HG02852 (cell line): ENCODE results near the gene PNPLA8.
A peak's percentile ranks its signal among the peaks of the same experiment; 100 is the strongest.
"Not testable (repeated sequence)": the region's sequence is repeated elsewhere in the genome, so short reads cannot be mapped to it uniquely, and the experiment has no call there.

Source experiments
- ATAC-seq: cut with Tn5 transposase; IDR thresholded peaks from one replicate; pipeline ENCODE4 v1.9.1; 2021; ENCODE audit warnings: mild to moderate bottlenecking, moderate library complexity; ENCODE audit not compliant: unreplicated experiment

PNPLA8 gene

GRCh38 chr7:108529341-108529740 lies 3.4 kb upstream of the PNPLA8 start:
- no peak for ATAC-seq

GRCh38 chr7:108528183-108528712 lies 2.3 kb upstream of the PNPLA8 start:
- no peak for ATAC-seq

- no peak for ATAC-seq
These were observed 758 bp upstream of the PNPLA8 start for GRCh38 chr7:108526768-108527017.

- peak; percentile 51 for ATAC-seq
These were observed 479 bp downstream of the PNPLA8 start for GRCh38 chr7:108525327-108525984.

- ATAC-seq: no peak
These were observed 3.2 kb downstream of the PNPLA8 start for GRCh38 chr7:108522780-108523179.

- no peak for ATAC-seq
These were observed 8.0 kb downstream of the PNPLA8 start for GRCh38 chr7:108517951-108518350.

- ATAC-seq: no peak
These were observed 10.3 kb downstream of the PNPLA8 start for GRCh38 chr7:108515630-108516029.

- no peak for ATAC-seq
These were observed 10.9 kb downstream of the PNPLA8 start for GRCh38 chr7:108515013-108515412.

- no peak for ATAC-seq
These were observed 14.0 kb downstream of the PNPLA8 start for GRCh38 chr7:108511939-108512338.

GRCh38 chr7:108504576-108504975 lies 21.4 kb downstream of the PNPLA8 start:
- not testable (repeated sequence) for ATAC-seq

- peak; percentile 93 for ATAC-seq
These were observed 22.6 kb downstream of the PNPLA8 start for GRCh38 chr7:108503112-108504026.

- no peak for ATAC-seq
These were observed 26.4 kb downstream of the PNPLA8 start for GRCh38 chr7:108499566-108499965.

- no peak for ATAC-seq
These were observed 27.5 kb downstream of the PNPLA8 start for GRCh38 chr7:108498481-108498880.

- no peak for ATAC-seq
These were observed 28.7 kb downstream of the PNPLA8 start for GRCh38 chr7:108497082-108497725.

GRCh38 chr7:108492742-108493141 lies 33.2 kb downstream of the PNPLA8 start:
- ATAC-seq: no peak

- no peak for ATAC-seq
These were observed 37.0 kb downstream of the PNPLA8 start for GRCh38 chr7:108488768-108489538.

GRCh38 chr7:108487646-108488045 lies 38.3 kb downstream of the PNPLA8 start:
- ATAC-seq: no peak

GRCh38 chr7:108486291-108486966 lies 39.5 kb downstream of the PNPLA8 start:
- no peak for ATAC-seq

GRCh38 chr7:108484137-108484536 lies 41.8 kb downstream of the PNPLA8 start:
- ATAC-seq: no peak

- no peak for ATAC-seq
These were observed 45.6 kb downstream of the PNPLA8 start for GRCh38 chr7:108480311-108480710.
